Left ventricle myocardium inferior (tissue), 1 donor: ENCODE measurements around the gene FBN1. TPM values are rescaled to one million over a fixed set of nuclear protein-coding genes. Genes with fewer than 3 reads are reported as not detected.
A peak's percentile ranks its signal among the peaks of the same experiment; 100 is the strongest.

ENCODE experiments used
- DNase-seq: peaks from one replicate; pipeline ENCODE4 v3.0.0-alpha.2; 2020
- H3K27ac ChIP-seq: fragments of 200-600 bp; replicated peaks from 2 replicates; pipeline ENCODE4 v1.8.0; 2021
- H3K27me3 ChIP-seq: fragments of 200-600 bp; 2 replicates; pipeline ENCODE4 v1.8.0; 2021; ENCODE audit warnings: low read depth
- H3K36me3 ChIP-seq: fragments of 200-600 bp; 2 replicates; pipeline ENCODE4 v1.8.0; 2021
- H3K4me1 ChIP-seq: fragments of 200-600 bp; 2 replicates; pipeline ENCODE4 v1.8.0; 2021
- H3K4me3 ChIP-seq: fragments of 200-600 bp; 2 replicates; pipeline ENCODE4 v1.8.0; 2021; ENCODE audit warnings: mild to moderate bottlenecking, moderate library complexity
- H3K9me3 ChIP-seq: fragments of 200-600 bp; replicated peaks from 2 replicates; pipeline ENCODE4 v1.8.0; 2021
- intact Hi-C: fragments of 100-400 bp; cut with micrococcal nuclease; formaldehyde crosslinking; loops from one replicate; pipeline ENCODE4 v1.11.0; 2022
- total RNA-seq: library from RNA; stranded (reverse); fragmentation: NEBNext Ultra II Directional; extraction: Animal tissue kit (Norgen Biotek cat#: 25700); gene quantifications from one replicate; pipeline ENCODE4 v1.2.1, GENCODE V29; 2021
- TF ChIP-seq, protein P1 (sequence below): fragments of 200-600 bp; IDR thresholded peaks from 2 replicates; pipeline ENCODE4 v1.8.0; 2021; ENCODE audit warnings: antibody characterized with exemption, mild to moderate bottlenecking, borderline replicate concordance
- donor health status: DM: no; HTN: yes; CAD: no; lungs with severe emphysema.

FBN1 gene
- total RNA-seq, 1 donor from 2014 or later = 45.5 TPM

- H3K27me3 ChIP-seq = no peaks in the 10 kb centered on the region
- no peak overlapping the region for H3K4me3 ChIP-seq
- TF ChIP-seq, protein P1, sequence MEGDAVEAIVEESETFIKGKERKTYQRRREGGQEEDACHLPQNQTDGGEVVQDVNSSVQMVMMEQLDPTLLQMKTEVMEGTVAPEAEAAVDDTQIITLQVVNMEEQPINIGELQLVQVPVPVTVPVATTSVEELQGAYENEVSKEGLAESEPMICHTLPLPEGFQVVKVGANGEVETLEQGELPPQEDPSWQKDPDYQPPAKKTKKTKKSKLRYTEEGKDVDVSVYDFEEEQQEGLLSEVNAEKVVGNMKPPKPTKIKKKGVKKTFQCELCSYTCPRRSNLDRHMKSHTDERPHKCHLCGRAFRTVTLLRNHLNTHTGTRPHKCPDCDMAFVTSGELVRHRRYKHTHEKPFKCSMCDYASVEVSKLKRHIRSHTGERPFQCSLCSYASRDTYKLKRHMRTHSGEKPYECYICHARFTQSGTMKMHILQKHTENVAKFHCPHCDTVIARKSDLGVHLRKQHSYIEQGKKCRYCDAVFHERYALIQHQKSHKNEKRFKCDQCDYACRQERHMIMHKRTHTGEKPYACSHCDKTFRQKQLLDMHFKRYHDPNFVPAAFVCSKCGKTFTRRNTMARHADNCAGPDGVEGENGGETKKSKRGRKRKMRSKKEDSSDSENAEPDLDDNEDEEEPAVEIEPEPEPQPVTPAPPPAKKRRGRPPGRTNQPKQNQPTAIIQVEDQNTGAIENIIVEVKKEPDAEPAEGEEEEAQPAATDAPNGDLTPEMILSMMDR = no peak
- no peaks in the 10 kb centered on the region for H3K9me3 ChIP-seq
- H3K36me3 ChIP-seq = no peaks in the 10 kb centered on the region
- H3K4me1 ChIP-seq = peaks cover 23% of the 10 kb centered on the region
- no peak overlapping the region for H3K27ac ChIP-seq
- DNase-seq = no peak
- intact Hi-C loops = no loop called here
Observed at GRCh38 chr15:48622237-48622636, 23.3 kb downstream of the FBN1 start.

- Histone ChIP-seq H3K27me3 (no peaks in the 10 kb centered on the region), H3K4me1 (peaks cover 17% of the 10 kb centered on the region), H3K27ac (no peak overlapping the region), H3K9me3 (no peaks in the 10 kb centered on the region), H3K4me3 (no peak overlapping the region), H3K36me3 (no peaks in the 10 kb centered on the region)
- TF ChIP-seq, protein P1 = no peak
- no peak for DNase-seq
- intact Hi-C loops = no loop called here
Observed at GRCh38 chr15:48619446-48619845, 26.1 kb downstream of the FBN1 start.

GRCh38 chr15:48617619-48618018 is 27.9 kb downstream of the FBN1 start:
- Histone ChIP-seq H3K27ac (no peak overlapping the region), H3K4me1 (peaks cover 19% of the 10 kb centered on the region), H3K4me3 (no peak overlapping the region), H3K36me3 (no peaks in the 10 kb centered on the region), H3K9me3 (no peaks in the 10 kb centered on the region), H3K27me3 (no peaks in the 10 kb centered on the region)
- TF ChIP-seq, protein P1 = no peak
- peak; percentile 22 for DNase-seq
- intact Hi-C loops = no loop called here

GRCh38 chr15:48616216-48616615 is 29.3 kb downstream of the FBN1 start:
- no peaks in the 10 kb centered on the region for H3K36me3 ChIP-seq
- no peak overlapping the region for H3K4me3 ChIP-seq
- peaks cover 19% of the 10 kb centered on the region for H3K4me1 ChIP-seq
- H3K9me3 ChIP-seq = no peaks in the 10 kb centered on the region
- H3K27ac ChIP-seq = no peak overlapping the region
- TF ChIP-seq, protein P1 = no peak
- DNase-seq = no peak
- H3K27me3 ChIP-seq = no peaks in the 10 kb centered on the region
- intact Hi-C loops = no loop called here

DNA sequence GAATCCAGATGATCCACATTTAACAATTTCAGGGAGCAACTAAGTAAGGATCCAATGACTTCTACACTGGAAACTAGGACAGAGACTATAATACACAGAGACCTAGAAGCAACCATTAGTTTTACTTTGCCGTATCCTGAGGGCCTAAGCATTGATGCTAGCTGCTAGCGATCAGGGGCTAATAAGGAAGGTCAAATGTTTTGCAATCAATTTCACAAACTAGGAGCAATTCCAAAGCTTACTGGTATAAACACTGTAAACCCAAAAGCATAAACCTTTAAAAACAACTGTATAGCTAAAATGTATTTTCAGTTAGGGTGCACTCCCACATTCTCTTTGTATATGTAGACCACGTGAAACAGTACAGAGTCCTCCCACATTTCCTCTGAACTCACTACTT is 31.5 kb downstream of the FBN1 start:
- TF ChIP-seq, protein P1 = no peak

DNA sequence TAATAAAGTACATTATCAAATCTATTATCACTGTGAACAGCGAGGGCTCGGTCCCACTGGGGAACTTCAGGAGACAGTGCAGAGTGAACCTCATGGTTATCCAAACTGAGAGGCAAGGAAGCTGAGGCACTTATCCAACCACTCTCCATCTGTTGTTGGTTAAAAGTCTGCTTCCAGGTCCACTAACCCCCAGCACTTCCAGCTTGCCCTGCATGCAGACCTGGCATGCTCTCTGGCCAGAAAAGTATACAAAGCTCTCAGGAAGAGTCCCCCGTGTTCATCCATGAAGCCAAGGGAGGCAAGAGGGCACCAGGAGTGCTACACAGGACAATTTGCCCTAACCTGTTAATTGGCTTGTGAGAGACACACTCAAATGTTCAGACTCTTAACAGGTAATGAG is 36.0 kb downstream of the FBN1 start:
- Histone ChIP-seq H3K27me3 (no peaks in the 10 kb centered on the region), H3K4me1 (peaks cover 15% of the 10 kb centered on the region), H3K36me3 (peaks cover 23% of the 10 kb centered on the region), H3K4me3 (no peak overlapping the region), H3K27ac (no peak overlapping the region), H3K9me3 (peaks cover 5% of the 10 kb centered on the region)
- DNase-seq = no peak
- intact Hi-C loops = no loop called here
- TF ChIP-seq, protein P1 = no peak

More for the DNA sequence above, 31.5 kb downstream of the FBN1 start:
- Histone ChIP-seq H3K27me3 (no peaks in the 10 kb centered on the region), H3K4me3 (no peak overlapping the region), H3K27ac (no peak overlapping the region), H3K9me3 (no peaks in the 10 kb centered on the region), H3K36me3 (peaks cover 15% of the 10 kb centered on the region), H3K4me1 (peaks cover 16% of the 10 kb centered on the region)
- DNase-seq = no peak
- intact Hi-C loops = no loop called here
